WTC11 (cell line): ENCODE data around the gene RBL1. TPM values are rescaled to one million over a fixed set of nuclear protein-coding genes. Genes with fewer than 3 reads are reported as not detected.

Source experiments
- ATAC-seq: fragments of 200-7000 bp; cut with Tn5 transposase; 2 replicates; pipeline ENCODE4 v1.10.0; 2021; ENCODE audit warnings: mild to moderate bottlenecking, moderate library complexity
- CTCF ChIA-PET: fragments of 300-600 bp; sonication (Branson Sonifier 250); formaldehyde crosslinking; loops from one replicate; lab custom pipeline; 2021; ENCODE audit warnings: antibody characterized with exemption; lab: Charles Lee
- POLR2A ChIA-PET: fragments of 350-600 bp; sonication (Branson Sonifier 250); formaldehyde crosslinking; loops from one replicate; lab custom pipeline; 2021; ENCODE audit warnings: antibody characterized with exemption; lab: Charles Lee
- DNase-seq: peaks from one replicate; pipeline ENCODE4 v3.0.0; 2021; ENCODE audit warnings: low spot score
- H3K27ac Mint-ChIP-seq: 2 replicates; pipeline ENCODE4 v1.8.0; 2021; ENCODE audit warnings: mixed read lengths
- H3K27me3 Mint-ChIP-seq: 2 replicates; pipeline ENCODE4 v1.8.0; 2021; ENCODE audit warnings: low read depth, mild to moderate bottlenecking, moderate library complexity, mixed read lengths
- H3K36me3 Mint-ChIP-seq: 2 replicates; pipeline ENCODE4 v1.8.0; 2021; ENCODE audit warnings: mixed read lengths
- H3K4me1 Mint-ChIP-seq: 2 replicates; pipeline ENCODE4 v1.8.0; 2022; ENCODE audit warnings: mixed read lengths
- H3K4me3 Mint-ChIP-seq: 2 replicates; pipeline ENCODE4 v1.8.0; 2021; ENCODE audit warnings: mild to moderate bottlenecking, moderate library complexity, mixed read lengths
- H3K9me3 Mint-ChIP-seq: 2 replicates; pipeline ENCODE4 v1.8.0; 2021; ENCODE audit warnings: mixed read lengths
- ATF2 ChIP-seq: sonication (generic); formaldehyde crosslinking; IDR thresholded peaks from 2 replicates; pipeline ENCODE4 v1.8.1; 2022; ENCODE audit warnings: low read depth, missing genetic modification reagents, borderline replicate concordance
- CTCF ChIP-seq: fragments of 200-600 bp; IDR thresholded peaks from 2 replicates; pipeline ENCODE4 v1.8.0; 2022; ENCODE audit warnings: antibody characterized with exemption
- EMX1 ChIP-seq: fragments of 250-450 bp; sonication (Bioruptor Pico); IDR thresholded peaks from 2 replicates; pipeline ENCODE4 v1.8.0; 2021; ENCODE audit warnings: mild to moderate bottlenecking
- GABPB1 ChIP-seq: sonication (generic); formaldehyde crosslinking; IDR thresholded peaks from 2 replicates; pipeline ENCODE4 v1.8.1; 2023; ENCODE audit warnings: mild to moderate bottlenecking, missing genetic modification reagents
- HMGA2 ChIP-seq: fragments of 250-450 bp; sonication (Bioruptor Pico); IDR thresholded peaks from 2 replicates; pipeline ENCODE4 v1.4.0; 2021; ENCODE audit warnings: mild to moderate bottlenecking, moderate library complexity
- IRF1 ChIP-seq: sonication (generic); formaldehyde crosslinking; IDR thresholded peaks from 2 replicates; pipeline ENCODE4 v1.8.0; 2023; ENCODE audit warnings: missing genetic modification reagents
- NFYB ChIP-seq: sonication (generic); formaldehyde crosslinking; conservative IDR thresholded peaks from 2 replicates; pipeline ENCODE4 v1.8.0; 2022; ENCODE audit warnings: low read depth, missing genetic modification reagents
- PRDM15 ChIP-seq: sonication (generic); formaldehyde crosslinking; IDR thresholded peaks from 2 replicates; pipeline ENCODE4 v1.8.0; 2022; ENCODE audit warnings: missing genetic modification reagents
- PREB ChIP-seq: sonication (generic); formaldehyde crosslinking; IDR thresholded peaks from 2 replicates; pipeline ENCODE4 v1.8.1; 2022; ENCODE audit warnings: mild to moderate bottlenecking, missing genetic modification reagents, moderate library complexity, borderline replicate concordance
- PRRX2 ChIP-seq: fragments of 250-450 bp; sonication (Bioruptor Pico); IDR thresholded peaks from 2 replicates; pipeline ENCODE4 v1.8.0; 2021; ENCODE audit warnings: mild to moderate bottlenecking
- RELA ChIP-seq: sonication (generic); formaldehyde crosslinking; IDR thresholded peaks from 2 replicates; pipeline ENCODE4 v1.8.1; 2022; ENCODE audit warnings: missing genetic modification reagents, mild to moderate bottlenecking, borderline replicate concordance
- RORB ChIP-seq: fragments of 250-450 bp; sonication (Bioruptor Pico); IDR thresholded peaks from 2 replicates; pipeline ENCODE4 v1.9.0; 2021; ENCODE audit warnings: mild to moderate bottlenecking
- STAT6 ChIP-seq: sonication (generic); formaldehyde crosslinking; conservative IDR thresholded peaks from 2 replicates; pipeline ENCODE4 v1.8.1; 2023; ENCODE audit warnings: mild to moderate bottlenecking, low read depth, missing genetic modification reagents, moderate library complexity
- TEAD1 ChIP-seq: sonication (generic); formaldehyde crosslinking; IDR thresholded peaks from 2 replicates; pipeline ENCODE4 v1.8.0; 2022; ENCODE audit warnings: mild to moderate bottlenecking, missing genetic modification reagents
- USF1 ChIP-seq: sonication (generic); formaldehyde crosslinking; IDR thresholded peaks from 2 replicates; pipeline ENCODE4 v1.8.0; 2022; ENCODE audit warnings: mild to moderate bottlenecking, missing genetic modification reagents
- USF2 ChIP-seq: sonication (generic); formaldehyde crosslinking; IDR thresholded peaks from 2 replicates; pipeline ENCODE4 v1.8.1; 2023; ENCODE audit warnings: mild to moderate bottlenecking, missing genetic modification reagents, moderate library complexity
- ZMAT4 ChIP-seq: fragments of 250-450 bp; sonication (Bioruptor Pico); IDR thresholded peaks from 2 replicates; pipeline ENCODE4 v1.9.0; 2021; ENCODE audit warnings: mild to moderate bottlenecking
- ZNF219 ChIP-seq: sonication (generic); formaldehyde crosslinking; IDR thresholded peaks from 2 replicates; pipeline ENCODE4 v1.8.0; 2023; ENCODE audit warnings: missing genetic modification reagents, mild to moderate bottlenecking, borderline replicate concordance
- ZNF232 ChIP-seq: sonication (generic); formaldehyde crosslinking; IDR thresholded peaks from 2 replicates; pipeline ENCODE4 v1.8.0; 2022; ENCODE audit warnings: mild to moderate bottlenecking, missing genetic modification reagents
- ZNF396 ChIP-seq: fragments of 250-450 bp; sonication (Bioruptor Pico); IDR thresholded peaks from 2 replicates; pipeline ENCODE4 v1.8.0; 2021; ENCODE audit warnings: mild to moderate bottlenecking, moderate library complexity, borderline replicate concordance
- ZNF416 ChIP-seq: fragments of 250-450 bp; sonication (Bioruptor Pico); IDR thresholded peaks from 2 replicates; pipeline ENCODE4 v1.9.0; 2021; ENCODE audit warnings: mild to moderate bottlenecking, inconsistent platforms
- ZNF512 ChIP-seq: sonication (generic); formaldehyde crosslinking; IDR thresholded peaks from 2 replicates; pipeline ENCODE4 v1.8.1; 2022; ENCODE audit warnings: missing genetic modification reagents, borderline replicate concordance
- total RNA-seq: library from RNA; stranded (reverse); gene quantifications from 3 replicates; pipeline ENCODE4 v1.2.3, GENCODE V29; 2021

RBL1 gene
- total RNA-seq, 1 experiment from 2014 or later = 11.1 TPM

- ATAC-seq = no peak
- Mint-ChIP-seq H3K4me3 (no peak overlapping the region), H3K9me3 (peaks cover 32% of the 10 kb centered on the region), H3K36me3 (peaks cover 43% of the 10 kb centered on the region), H3K27me3 (no peaks in the 10 kb centered on the region), H3K4me1 (peaks cover 10% of the 10 kb centered on the region), H3K27ac (no peak overlapping the region)
- TF ChIP-seq ATF2 (CRISPR knock-in tag) (no peak), RELA (no peak), TEAD1 (CRISPR knock-in tag) (no peak), GABPB1 (CRISPR knock-in tag) (no peak), RORB (no peak), HMGA2 (no peak), ZNF396 (no peak), NFYB (no peak), USF1 (CRISPR knock-in tag) (no peak), STAT6 (CRISPR knock-in tag) (no peak), IRF1 (no peak), PRDM15 (no peak), ZNF512 (no peak)
- POLR2A ChIA-PET = no interaction called here
- DNase-seq = no peak
- CTCF ChIA-PET = no interaction called here
These were observed 104.1 kb downstream of the RBL1 start for GRCh38 chr20:36991703-36992102.

- ChIA-PET POLR2A (no interaction called here), CTCF (no interaction called here)
- Mint-ChIP-seq H3K4me3 (no peak overlapping the region), H3K27ac (0 out of 2 replicates have a peak overlapping the region, but pooled peaks have one; percentile 72), H3K9me3 (peaks cover 18% of the 10 kb centered on the region), H3K36me3 (peaks cover 24% of the 10 kb centered on the region), H3K27me3 (no peaks in the 10 kb centered on the region), H3K4me1 (peaks cover 10% of the 10 kb centered on the region)
- no peak for DNase-seq
- ATAC-seq = no peak
- TF ChIP-seq ZMAT4 (CRISPR knock-in tag) (no peak), ZNF219 (CRISPR knock-in tag) (no peak), USF2 (CRISPR knock-in tag) (no peak), EMX1 (CRISPR knock-in tag) (no peak), ZNF416 (CRISPR knock-in tag) (no peak), CTCF (no peak), ZNF232 (CRISPR knock-in tag) (no peak), PRRX2 (CRISPR knock-in tag) (no peak), PREB (CRISPR knock-in tag) (no peak)
These were observed 106.0 kb downstream of the RBL1 start for GRCh38 chr20:36989797-36990196.
